ENCODE data around the gene CNN3. TPM values are rescaled to one million over a fixed set of nuclear protein-coding genes. Genes with fewer than 3 reads are reported as not detected.

Gene CNN3
- total RNA-seq, 1 experiment from 2014 or later, result 183 TPM

- TF ChIP-seq ZNF281 (CRISPR knock-in tag; IDR thresholded peaks at IDR 0.05) (no peak), AFF4 (CRISPR knock-in tag; IDR thresholded peaks at IDR 0.05; ENCODE audit: borderline replicate concordance) (no peak), ZNF317 (CRISPR knock-in tag; IDR thresholded peaks at IDR 0.05; ENCODE audit: borderline replicate concordance, low read depth) (no peak), GABPB1 (CRISPR knock-in tag; IDR thresholded peaks at IDR 0.05) (no peak), E2F4 (CRISPR knock-in tag; IDR thresholded peaks at IDR 0.05; ENCODE audit: borderline replicate concordance, low read depth) (no peak), SMAD4 (CRISPR knock-in tag; IDR thresholded peaks at IDR 0.05) (no peak), ZNF138 (CRISPR knock-in tag; conservative IDR thresholded peaks at IDR 0.05) (no peak), ZNF232 (CRISPR knock-in tag; IDR thresholded peaks at IDR 0.05) (no peak), PRRX2 (CRISPR knock-in tag; IDR thresholded peaks at IDR 0.05) (no peak)
Measured at GRCh38 chr1:94954263-94955220, 27.6 kb upstream of the CNN3 start (continued).

GRCh38 chr1:94953746-94954145 lies 26.8 kb upstream of the CNN3 start:
- Mint-ChIP-seq H3K4me3 (no peak overlapping the region), H3K27ac (no peak overlapping the region), H3K9me3 (peaks cover 6% of the 10 kb centered on the region), H3K27me3 (ENCODE audit: low read depth) (no peaks in the 10 kb centered on the region), H3K36me3 (peaks cover 6% of the 10 kb centered on the region), H3K4me1 (peaks cover 23% of the 10 kb centered on the region)
- CTCF ChIA-PET, result no interaction called here
- TF ChIP-seq NR2C2 (CRISPR knock-in tag; IDR thresholded peaks at IDR 0.05), result no peak
- no peak for TF ChIP-seq CREB1 (CRISPR knock-in tag; IDR thresholded peaks at IDR 0.05)
- no peak for TF ChIP-seq ZNF219 (CRISPR knock-in tag; IDR thresholded peaks at IDR 0.05; ENCODE audit: borderline replicate concordance)
- TF ChIP-seq CDX4 (CRISPR knock-in tag; IDR thresholded peaks at IDR 0.05; ENCODE audit: borderline replicate concordance), result no peak
- DNase-seq (ENCODE audit: low spot score), result no peak
- ATAC-seq, result no peak
- POLR2A ChIA-PET, result no interaction called here

GRCh38 chr1:94953107-94953506 lies 26.2 kb upstream of the CNN3 start:
- no peak overlapping the region for H3K4me3 Mint-ChIP-seq
- DNase-seq (ENCODE audit: low spot score), result no peak
- ChIA-PET CTCF (no interaction called here), POLR2A (no interaction called here)
- no peak for ATAC-seq
- peaks cover 23% of the 10 kb centered on the region for H3K4me1 Mint-ChIP-seq
- no peaks in the 10 kb centered on the region for H3K27me3 Mint-ChIP-seq (ENCODE audit: low read depth)
- H3K36me3 Mint-ChIP-seq, result peaks cover 6% of the 10 kb centered on the region
- no peak overlapping the region for H3K27ac Mint-ChIP-seq
- peaks cover 6% of the 10 kb centered on the region for H3K9me3 Mint-ChIP-seq
- TF ChIP-seq E2F4 (CRISPR knock-in tag; IDR thresholded peaks at IDR 0.05; ENCODE audit: borderline replicate concordance, low read depth) (no peak), GABPB1 (CRISPR knock-in tag; IDR thresholded peaks at IDR 0.05) (no peak), ZNF512 (CRISPR knock-in tag; IDR thresholded peaks at IDR 0.05; ENCODE audit: borderline replicate concordance) (no peak), AR (CRISPR knock-in tag; IDR thresholded peaks at IDR 0.05) (no peak), OVOL2 (CRISPR knock-in tag; IDR thresholded peaks at IDR 0.05; ENCODE audit: borderline replicate concordance) (no peak), CBFB (CRISPR knock-in tag; IDR thresholded peaks at IDR 0.05; ENCODE audit: low read depth) (no peak)
